Measurements from ENCODE around the gene PLXNA2. TPM values are rescaled to one million over a fixed set of nuclear protein-coding genes. Genes with fewer than 3 reads are reported as not detected.
A peak's percentile ranks its signal among the peaks of the same experiment; 100 is the strongest.

The PLXNA2 gene
- total RNA-seq, 2 experiments from 2014 or later = 0.13 to 0.23 TPM

- Mint-ChIP-seq H3K36me3 (ENCODE audit: low read depth) (no peaks in the 10 kb centered on the region), H3K9me3 (no peaks in the 10 kb centered on the region), H3K27me3 (peaks cover 41% of the 10 kb centered on the region), H3K27ac (no peak overlapping the region), H3K4me3 (no peak overlapping the region), H3K4me1 (ENCODE audit: low read depth) (peaks cover 16% of the 10 kb centered on the region)
- ATAC-seq (no peak), DNase-seq (no peak)
- intact Hi-C loops (cut with micrococcal nuclease) = no loop called here
- ChIA-PET POLR2A (no interaction called here), CTCF (interaction anchor here (0.6 to 3.7 kb wide), 6 partner anchors 13 to 1391 kb away, joined by 3 to 33 read pairs (median 9); no protein-coding TSS in a partner anchor)
- TF ChIP-seq CTCF (IDR thresholded peaks at IDR 0.05) = no peak
Measured at GRCh38 chr1:208239473-208240381, 4.5 kb downstream of the PLXNA2 start.

- H3K4me1 Mint-ChIP-seq (ENCODE audit: low read depth) = peaks cover 12% of the 10 kb centered on the region
- CTCF ChIA-PET = interaction anchor here (1.2 to 3.7 kb wide), 4 partner anchors 12 to 216 kb away, joined by 3 to 33 read pairs (median 9); no protein-coding TSS in a partner anchor
- H3K27me3 Mint-ChIP-seq = peaks cover 44% of the 10 kb centered on the region
- TF ChIP-seq CTCF (IDR thresholded peaks at IDR 0.05) = peak; percentile 68
- no peak overlapping the region for H3K4me3 Mint-ChIP-seq
- POLR2A ChIA-PET = no interaction called here
- H3K27ac Mint-ChIP-seq = no peak overlapping the region
- no peaks in the 10 kb centered on the region for H3K36me3 Mint-ChIP-seq (ENCODE audit: low read depth)
- ATAC-seq = peak; percentile 54
- intact Hi-C loops (cut with micrococcal nuclease) = no loop called here
- no peaks in the 10 kb centered on the region for H3K9me3 Mint-ChIP-seq
- peak; percentile 21 for DNase-seq
Measured at GRCh38 chr1:208238710-208239472, 5.3 kb downstream of the PLXNA2 start.

- H3K4me1 Mint-ChIP-seq (ENCODE audit: low read depth) = peaks cover 12% of the 10 kb centered on the region
- CTCF ChIA-PET = interaction anchor here (0.9 to 3.7 kb wide), 3 partner anchors 8 to 214 kb away, joined by 3 to 33 read pairs (median 17); partner anchors contain the start of gene PLXNA2
- no peak for ATAC-seq
- intact Hi-C loops (cut with micrococcal nuclease) = no loop called here
- H3K27me3 Mint-ChIP-seq = peaks cover 36% of the 10 kb centered on the region
- no peak for TF ChIP-seq CTCF (IDR thresholded peaks at IDR 0.05)
- no peak for DNase-seq
- POLR2A ChIA-PET = no interaction called here
- no peaks in the 10 kb centered on the region for H3K9me3 Mint-ChIP-seq
- no peak overlapping the region for H3K4me3 Mint-ChIP-seq
- H3K27ac Mint-ChIP-seq = no peak overlapping the region
- no peaks in the 10 kb centered on the region for H3K36me3 Mint-ChIP-seq (ENCODE audit: low read depth)
Measured at GRCh38 chr1:208237241-208237640, 6.9 kb downstream of the PLXNA2 start.

- H3K4me3 Mint-ChIP-seq = no peak overlapping the region
- CTCF ChIA-PET = interaction anchor here (1.2 to 3.7 kb wide), 4 partner anchors 9 to 214 kb away, joined by 3 to 33 read pairs (median 10); partner anchors contain the start of gene PLXNA2
Measured at GRCh38 chr1:208235982-208236761, 8.0 kb downstream of the PLXNA2 start.

More at GRCh38 chr1:208235982-208236761, 8.0 kb downstream of the PLXNA2 start:
- DNase-seq (peak; percentile 35), ATAC-seq (peak; percentile 77)
- TF ChIP-seq CTCF (IDR thresholded peaks at IDR 0.05) = no peak
- POLR2A ChIA-PET = no interaction called here
- no peak overlapping the region for H3K27ac Mint-ChIP-seq
- H3K4me1 Mint-ChIP-seq (ENCODE audit: low read depth) = peaks cover 12% of the 10 kb centered on the region
- no peaks in the 10 kb centered on the region for H3K36me3 Mint-ChIP-seq (ENCODE audit: low read depth)
- peaks cover 29% of the 10 kb centered on the region for H3K27me3 Mint-ChIP-seq
- intact Hi-C loops (cut with micrococcal nuclease) = no loop called here
- H3K9me3 Mint-ChIP-seq = no peaks in the 10 kb centered on the region
